ACC112 (cell line): ENCODE results near the gene JAK1.

Source experiments
- H2AFZ ChIP-seq: fragments of 200-600 bp; sonication (generic); one replicate; pipeline ENCODE4 v1.6.0; 2017; ENCODE audit warnings: antibody characterized with exemption, low read length; ENCODE audit not compliant: unreplicated experiment
- H3K27ac ChIP-seq: fragments of 200-600 bp; sonication (generic); 2 replicates; pipeline ENCODE4 v1.5.1; 2014; ENCODE audit warnings: low read depth, mild to moderate bottlenecking, antibody characterized with exemption, low read length, moderate library complexity
- H3K27me3 ChIP-seq: fragments of 200-600 bp; sonication (generic); 2 replicates; pipeline ENCODE4 v1.6.1; 2014; ENCODE audit warnings: mild to moderate bottlenecking, antibody characterized with exemption, low read length, moderate library complexity, mixed read lengths; ENCODE audit not compliant: insufficient read depth
- H3K36me3 ChIP-seq: fragments of 200-600 bp; sonication (generic); 2 replicates; pipeline ENCODE4 v1.6.1; 2016; ENCODE audit warnings: mild to moderate bottlenecking, antibody characterized with exemption, low read length, moderate library complexity, mixed read lengths; ENCODE audit not compliant: insufficient read depth
- H3K4me1 ChIP-seq: fragments of 200-600 bp; sonication (generic); one replicate; pipeline ENCODE4 v1.6.1; 2016; ENCODE audit warnings: low read length, mixed read lengths; ENCODE audit not compliant: insufficient read depth, unreplicated experiment, control insufficient read depth
- H3K4me3 ChIP-seq: fragments of 200-600 bp; sonication (generic); 2 replicates; pipeline ENCODE4 v1.5.1; 2014; ENCODE audit warnings: mild to moderate bottlenecking, low read depth, low read length
- H3K79me2 ChIP-seq: fragments of 200-600 bp; sonication (generic); one replicate; pipeline ENCODE4 v1.6.0; 2016; ENCODE audit warnings: low read length; ENCODE audit not compliant: control insufficient read depth, unreplicated experiment, insufficient read depth

Gene JAK1

DNA sequence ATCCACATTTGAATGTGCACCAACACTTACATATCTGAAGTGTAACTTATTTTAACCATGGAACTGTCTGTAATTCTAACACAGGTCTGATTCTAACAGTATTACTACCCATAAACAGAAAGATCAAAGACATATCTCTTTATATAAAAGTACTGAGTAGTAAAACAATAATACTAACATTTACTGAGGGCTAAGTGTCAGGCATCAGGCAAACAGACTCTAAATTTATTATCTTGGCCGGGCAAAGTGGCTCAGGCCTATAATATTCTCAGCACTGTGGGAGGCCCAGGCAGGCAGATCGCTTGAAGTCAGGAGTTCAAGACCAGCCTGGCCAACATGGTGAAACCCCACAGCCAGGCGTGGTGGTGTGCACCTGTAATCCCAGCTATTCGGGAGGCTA is 85.9 kb downstream of the JAK1 start:
- peaks cover 8% of the 10 kb centered on the region for H3K4me1 ChIP-seq
- no peak overlapping the region for H2AFZ ChIP-seq
- no peak overlapping the region for H3K4me3 ChIP-seq
- H3K79me2 ChIP-seq = peaks cover 7% of the 10 kb centered on the region
- no peak overlapping the region for H3K27ac ChIP-seq
- H3K36me3 ChIP-seq = peaks cover 14% of the 10 kb centered on the region
- H3K27me3 ChIP-seq = no peaks in the 10 kb centered on the region

DNA sequence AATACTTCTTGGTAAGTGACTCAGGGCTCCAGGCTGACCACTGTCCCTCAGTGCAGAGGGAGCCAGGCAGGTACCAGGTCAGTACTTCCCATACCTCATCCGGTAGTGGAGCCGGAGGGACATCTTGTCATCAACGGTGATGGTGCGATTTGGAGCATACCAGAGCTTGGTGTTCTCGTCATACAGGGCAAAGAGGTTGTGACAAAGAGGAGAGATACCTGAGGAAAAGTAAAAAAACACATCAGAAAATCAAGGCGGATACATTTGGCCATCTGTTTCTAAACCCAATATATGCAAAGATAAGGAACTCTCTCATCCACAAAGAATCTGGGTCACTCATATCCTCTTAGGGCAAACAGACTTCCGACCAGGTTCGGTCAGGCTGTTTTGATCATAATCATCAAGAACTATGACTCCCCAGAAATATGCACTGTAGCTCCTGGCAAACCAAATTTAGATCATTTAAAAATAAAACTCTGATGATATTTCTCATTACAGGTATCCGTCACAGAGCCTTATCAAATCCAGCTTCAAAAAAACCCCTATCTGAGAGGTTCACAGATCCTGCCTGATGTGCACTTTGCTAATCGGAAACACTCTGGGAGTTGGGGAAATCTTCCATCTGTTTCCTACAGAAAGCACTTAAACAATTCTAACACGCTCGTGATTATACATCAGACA is 87.3 kb downstream of the JAK1 start:
- Histone ChIP-seq H3K27me3 (no peaks in the 10 kb centered on the region), H3K36me3 (peaks cover 20% of the 10 kb centered on the region), H3K4me3 (no peak overlapping the region), H3K4me1 (peaks cover 8% of the 10 kb centered on the region), H3K79me2 (peaks cover 6% of the 10 kb centered on the region), H3K27ac (no peak overlapping the region), H2AFZ (no peak overlapping the region)

DNA sequence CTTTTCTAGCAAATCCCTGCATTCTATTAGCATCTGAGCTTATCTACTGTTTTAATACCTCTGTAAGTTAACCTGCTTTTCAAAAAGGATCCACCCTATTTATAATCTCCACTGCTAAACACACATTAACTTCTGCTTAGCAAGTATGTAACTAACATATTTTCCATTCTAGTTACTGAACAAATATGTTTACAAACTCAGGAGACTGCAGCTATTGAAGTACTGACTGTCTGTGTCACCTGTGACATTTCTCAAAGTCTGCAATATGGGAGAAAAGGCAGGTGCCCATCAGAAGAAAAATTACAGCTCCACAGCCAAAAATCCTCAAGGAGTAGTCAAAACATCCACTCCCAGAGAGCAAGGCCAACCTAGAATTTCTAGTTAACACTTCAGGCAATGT is 88.3 kb downstream of the JAK1 start:
- no peaks in the 10 kb centered on the region for H3K27me3 ChIP-seq
- H3K27ac ChIP-seq = no peak overlapping the region
- H3K4me3 ChIP-seq = no peak overlapping the region
- H3K79me2 ChIP-seq = peaks cover 4% of the 10 kb centered on the region
- H2AFZ ChIP-seq = no peak overlapping the region
- H3K36me3 ChIP-seq = peaks cover 20% of the 10 kb centered on the region
- H3K4me1 ChIP-seq = peaks cover 8% of the 10 kb centered on the region

DNA sequence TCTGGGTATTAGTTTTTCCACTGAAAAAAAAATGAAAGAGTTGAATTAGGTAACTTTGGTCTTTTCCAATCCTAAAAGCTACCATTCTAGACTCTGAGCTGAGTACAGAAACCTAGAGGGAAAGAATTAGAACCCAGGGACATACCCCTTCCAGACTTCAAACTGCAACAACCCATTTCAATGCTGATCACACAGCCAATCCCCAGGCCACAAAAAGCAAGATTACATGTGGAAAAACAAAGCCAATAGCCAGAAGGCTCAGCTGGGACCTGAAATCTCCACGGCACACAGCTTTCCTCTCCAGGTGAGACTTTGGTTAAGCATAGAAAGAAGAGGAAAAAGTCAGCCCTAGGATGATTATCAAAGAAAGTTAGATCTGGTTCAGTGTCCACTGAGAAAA is 88.8 kb downstream of the JAK1 start:
- H3K27ac ChIP-seq = no peak overlapping the region
- no peak overlapping the region for H3K4me3 ChIP-seq
- no peak overlapping the region for H2AFZ ChIP-seq
- H3K27me3 ChIP-seq = no peaks in the 10 kb centered on the region
- H3K4me1 ChIP-seq = peaks cover 8% of the 10 kb centered on the region
- peaks cover 4% of the 10 kb centered on the region for H3K79me2 ChIP-seq
- H3K36me3 ChIP-seq = peaks cover 21% of the 10 kb centered on the region

DNA sequence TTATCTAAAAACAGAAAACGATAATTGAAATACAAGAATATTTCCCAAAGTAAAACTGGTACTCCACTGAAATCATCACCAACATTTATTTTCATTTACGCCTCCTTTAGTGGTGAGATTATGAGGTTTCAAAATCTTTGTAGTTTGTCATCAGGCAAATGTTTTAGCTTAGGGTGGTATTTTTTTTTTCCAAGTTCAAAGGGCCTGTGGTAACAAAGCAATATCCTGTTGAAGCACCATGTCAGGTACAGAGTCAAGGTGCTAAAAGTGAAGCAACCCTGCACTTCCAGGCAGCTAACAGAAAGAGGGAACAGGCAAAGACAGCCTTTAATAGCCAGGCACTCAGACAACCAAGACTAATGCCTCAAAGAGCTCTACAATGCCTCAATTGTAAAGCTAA is 89.2 kb downstream of the JAK1 start:
- peaks cover 4% of the 10 kb centered on the region for H3K79me2 ChIP-seq
- peaks cover 8% of the 10 kb centered on the region for H3K4me1 ChIP-seq
- H3K4me3 ChIP-seq = no peak overlapping the region
- H2AFZ ChIP-seq = no peak overlapping the region
- peaks cover 25% of the 10 kb centered on the region for H3K36me3 ChIP-seq
- H3K27ac ChIP-seq = no peak overlapping the region
- no peaks in the 10 kb centered on the region for H3K27me3 ChIP-seq

DNA sequence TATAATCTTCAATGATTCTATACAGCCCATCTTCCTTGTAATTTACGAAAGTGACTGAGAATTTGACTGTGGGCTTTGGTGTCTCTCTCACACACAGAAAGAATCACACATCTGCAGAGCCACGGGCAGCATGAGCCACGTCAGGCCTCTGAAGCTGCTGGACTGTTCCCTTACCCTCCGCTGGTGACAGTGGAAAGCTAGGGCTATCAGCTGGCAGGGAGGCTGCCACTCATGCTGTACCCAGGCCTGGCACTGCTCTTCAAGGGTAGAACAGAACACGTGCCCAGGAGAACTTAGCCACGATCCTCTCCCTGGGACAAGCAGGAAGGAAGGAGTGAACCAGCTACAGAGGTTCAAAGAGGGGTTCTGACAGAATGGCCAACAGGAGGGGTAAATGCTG is 90.7 kb downstream of the JAK1 start:
- peaks cover 4% of the 10 kb centered on the region for H3K79me2 ChIP-seq
- no peaks in the 10 kb centered on the region for H3K4me1 ChIP-seq
- no peaks in the 10 kb centered on the region for H3K27me3 ChIP-seq
- H3K36me3 ChIP-seq = peaks cover 32% of the 10 kb centered on the region
- H3K4me3 ChIP-seq = no peak overlapping the region
- H2AFZ ChIP-seq = no peak overlapping the region
- no peak overlapping the region for H3K27ac ChIP-seq

DNA sequence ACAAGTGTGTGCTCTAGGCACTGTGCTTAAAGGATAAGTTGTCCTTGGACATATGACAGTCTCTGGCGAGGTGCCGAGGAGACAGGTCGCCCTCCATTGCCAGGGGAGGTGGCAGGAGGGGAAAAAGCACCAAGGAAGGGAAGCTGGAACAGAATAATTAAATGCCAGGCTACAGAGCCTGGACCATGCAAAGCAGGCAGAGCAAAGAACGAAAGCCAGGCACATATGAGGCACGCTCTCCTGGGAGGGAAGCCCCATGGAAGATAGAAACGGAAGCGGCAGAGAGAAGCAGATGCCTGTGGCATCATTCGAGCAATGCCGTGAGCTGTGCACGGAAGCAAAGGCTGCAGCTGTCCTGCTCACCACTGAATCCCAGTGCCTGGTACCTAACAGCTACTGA is 91.2 kb downstream of the JAK1 start:
- Histone ChIP-seq H3K36me3 (peaks cover 32% of the 10 kb centered on the region), H3K79me2 (peaks cover 4% of the 10 kb centered on the region), H3K27me3 (no peaks in the 10 kb centered on the region), H3K4me1 (no peaks in the 10 kb centered on the region), H3K27ac (no peak overlapping the region), H3K4me3 (no peak overlapping the region), H2AFZ (no peak overlapping the region)

DNA sequence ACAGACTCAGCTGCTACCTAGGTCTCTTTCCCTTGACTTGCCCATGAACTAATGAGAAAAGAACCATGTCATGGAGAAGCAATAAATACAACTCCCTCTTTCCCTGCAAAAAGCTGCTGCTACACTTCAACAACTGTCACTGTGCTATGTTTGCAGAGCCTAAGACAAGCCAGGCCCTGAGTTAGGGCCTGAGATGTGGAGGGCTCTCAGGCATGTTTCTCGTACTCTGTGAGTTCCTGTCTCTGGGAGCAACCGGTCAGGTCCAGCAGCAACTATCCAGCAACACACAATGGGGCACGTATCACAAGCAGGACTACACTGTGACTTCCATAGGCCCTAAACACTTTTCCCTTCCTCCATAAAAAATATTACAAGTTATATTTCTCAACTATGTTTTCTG is 91.7 kb downstream of the JAK1 start:
- no peaks in the 10 kb centered on the region for H3K27me3 ChIP-seq
- no peak overlapping the region for H3K4me3 ChIP-seq
- no peak overlapping the region for H3K27ac ChIP-seq
- H2AFZ ChIP-seq = no peak overlapping the region
- no peaks in the 10 kb centered on the region for H3K4me1 ChIP-seq
- no peaks in the 10 kb centered on the region for H3K79me2 ChIP-seq
- H3K36me3 ChIP-seq = peaks cover 35% of the 10 kb centered on the region

DNA sequence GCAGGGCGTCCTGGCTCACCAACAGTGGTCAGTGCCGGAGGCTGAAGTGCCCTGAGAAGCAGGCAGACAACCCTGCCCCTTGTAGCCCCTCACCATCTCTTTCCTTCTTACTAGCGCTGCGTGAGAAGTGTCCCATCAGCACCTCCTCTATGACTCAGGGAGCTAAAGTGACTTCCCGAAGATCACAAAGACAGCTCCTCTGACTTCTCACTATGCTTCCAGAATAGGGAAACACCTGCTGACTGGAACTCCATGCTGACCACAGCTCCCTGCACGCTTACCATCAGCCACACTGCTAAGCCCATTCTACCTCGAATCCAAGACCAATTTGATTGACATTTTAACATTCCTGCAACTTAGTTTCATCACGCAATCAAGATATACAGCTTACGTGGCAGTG is 92.8 kb downstream of the JAK1 start:
- Histone ChIP-seq H3K4me1 (no peaks in the 10 kb centered on the region), H3K4me3 (no peak overlapping the region), H2AFZ (no peak overlapping the region), H3K27me3 (no peaks in the 10 kb centered on the region), H3K36me3 (peaks cover 31% of the 10 kb centered on the region), H3K79me2 (no peaks in the 10 kb centered on the region), H3K27ac (no peak overlapping the region)

DNA sequence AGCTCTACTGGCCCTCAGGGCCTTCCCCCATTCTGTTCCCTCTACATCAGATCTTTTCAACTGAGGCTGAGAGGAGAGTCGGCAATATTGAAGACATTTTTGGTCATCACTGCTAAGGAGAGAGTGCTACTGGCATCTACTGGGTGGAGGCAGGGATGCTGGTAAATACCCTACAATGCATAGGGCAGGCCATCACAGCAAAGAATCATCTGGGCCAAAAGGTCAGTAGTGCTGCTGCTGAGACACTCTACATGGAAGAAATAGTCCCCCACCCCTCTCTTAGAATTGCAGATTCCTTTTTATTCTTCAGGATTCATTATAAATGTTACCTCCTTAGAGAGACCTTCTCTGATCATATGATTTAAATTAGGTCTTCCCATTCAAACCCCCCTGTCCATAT is 94.3 kb downstream of the JAK1 start:
- H2AFZ ChIP-seq = no peak overlapping the region
- H3K4me3 ChIP-seq = no peak overlapping the region
- no peaks in the 10 kb centered on the region for H3K79me2 ChIP-seq
- H3K27me3 ChIP-seq = no peaks in the 10 kb centered on the region
- peaks cover 22% of the 10 kb centered on the region for H3K36me3 ChIP-seq
- no peak overlapping the region for H3K27ac ChIP-seq
- no peaks in the 10 kb centered on the region for H3K4me1 ChIP-seq

DNA sequence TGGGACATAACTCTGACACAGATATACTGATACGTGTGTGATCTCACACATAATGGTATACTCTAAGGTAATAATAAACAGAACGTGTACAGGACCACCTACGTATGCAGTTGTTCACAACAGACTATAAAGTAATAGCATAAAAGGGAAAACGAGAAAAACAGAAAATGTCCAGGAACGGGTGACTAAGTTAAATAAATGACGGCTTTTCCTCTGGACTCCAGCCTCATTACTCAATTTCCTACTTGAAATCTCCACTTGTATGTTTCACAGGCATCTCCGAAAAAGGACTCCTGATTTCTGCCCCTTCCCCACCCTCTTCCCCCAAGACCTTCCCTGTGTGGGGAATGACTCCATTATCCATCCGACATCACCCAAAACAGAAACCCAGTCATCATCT is 95.1 kb downstream of the JAK1 start:
- no peaks in the 10 kb centered on the region for H3K27me3 ChIP-seq
- H3K79me2 ChIP-seq = no peaks in the 10 kb centered on the region
- peaks cover 26% of the 10 kb centered on the region for H3K36me3 ChIP-seq
- H3K27ac ChIP-seq = no peak overlapping the region
- H3K4me3 ChIP-seq = no peak overlapping the region
- no peak overlapping the region for H2AFZ ChIP-seq
- H3K4me1 ChIP-seq = no peaks in the 10 kb centered on the region
